OCI-LY3 (cell line): ENCODE results near the gene HOXA3.

ENCODE experiments used
- EZH2phosphoT487 ChIP-seq: fragments of 200-600 bp; shearing (Covaris generic); IDR thresholded peaks from 2 replicates; pipeline ENCODE4 v1.6.1; 2018; ENCODE audit warnings: antibody characterized with exemption, mixed run types, low read depth
- TF ChIP-seq, protein P1 (sequence below): fragments of 200-600, 300-600 bp; sonication (generic); IDR thresholded peaks from 2 replicates; pipeline ENCODE4 v1.5.1; 2014; ENCODE audit warnings: antibody characterized with exemption, low read length, low read depth

DNA sequence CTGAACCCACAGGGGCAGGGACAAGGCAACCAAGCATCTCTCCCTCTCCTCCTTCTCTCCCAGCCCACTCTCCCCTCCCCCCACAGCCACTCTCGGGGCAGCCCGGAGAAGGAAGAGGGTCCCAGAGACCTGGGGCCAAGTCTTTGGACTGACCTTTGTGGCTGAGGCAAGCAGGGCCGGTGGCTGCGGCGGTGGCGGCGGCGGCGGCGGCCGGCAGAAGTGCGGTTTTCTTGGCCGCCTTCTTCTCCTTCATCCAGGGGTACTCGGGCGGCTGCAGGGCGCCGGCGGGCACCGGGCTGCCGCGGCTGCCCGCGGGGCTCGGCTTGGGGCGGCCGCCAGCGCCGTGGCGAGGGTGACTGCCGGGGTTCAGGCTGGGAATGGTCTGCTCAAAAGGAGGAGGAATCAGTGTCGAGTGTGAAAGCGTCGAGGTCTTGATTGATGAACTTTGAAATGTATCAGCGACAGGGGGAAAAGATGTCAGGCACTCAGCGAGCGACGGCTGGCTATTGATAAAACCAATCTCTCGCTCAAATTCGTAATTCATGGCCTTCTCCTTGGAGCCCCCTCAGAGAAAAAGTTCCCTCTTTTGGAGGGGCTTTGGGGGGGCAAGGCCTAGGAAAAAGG lies 50.3 kb downstream of the HOXA3 start:
- TF ChIP-seq, protein P1, sequence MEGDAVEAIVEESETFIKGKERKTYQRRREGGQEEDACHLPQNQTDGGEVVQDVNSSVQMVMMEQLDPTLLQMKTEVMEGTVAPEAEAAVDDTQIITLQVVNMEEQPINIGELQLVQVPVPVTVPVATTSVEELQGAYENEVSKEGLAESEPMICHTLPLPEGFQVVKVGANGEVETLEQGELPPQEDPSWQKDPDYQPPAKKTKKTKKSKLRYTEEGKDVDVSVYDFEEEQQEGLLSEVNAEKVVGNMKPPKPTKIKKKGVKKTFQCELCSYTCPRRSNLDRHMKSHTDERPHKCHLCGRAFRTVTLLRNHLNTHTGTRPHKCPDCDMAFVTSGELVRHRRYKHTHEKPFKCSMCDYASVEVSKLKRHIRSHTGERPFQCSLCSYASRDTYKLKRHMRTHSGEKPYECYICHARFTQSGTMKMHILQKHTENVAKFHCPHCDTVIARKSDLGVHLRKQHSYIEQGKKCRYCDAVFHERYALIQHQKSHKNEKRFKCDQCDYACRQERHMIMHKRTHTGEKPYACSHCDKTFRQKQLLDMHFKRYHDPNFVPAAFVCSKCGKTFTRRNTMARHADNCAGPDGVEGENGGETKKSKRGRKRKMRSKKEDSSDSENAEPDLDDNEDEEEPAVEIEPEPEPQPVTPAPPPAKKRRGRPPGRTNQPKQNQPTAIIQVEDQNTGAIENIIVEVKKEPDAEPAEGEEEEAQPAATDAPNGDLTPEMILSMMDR: no peak
- TF ChIP-seq EZH2phosphoT487: no peak
